AG10803 (cell line): ENCODE results near the gene TMEM19.
A peak's percentile ranks its signal among the peaks of the same experiment; 100 is the strongest.
"Not testable (repeated sequence)": the region's sequence is repeated elsewhere in the genome, so short reads cannot be mapped to it uniquely, and the experiment has no call there.

Experiments
- DNase-seq: peaks from one replicate; pipeline ENCODE4 v3.0.0; 2010; ENCODE audit warnings: low read depth
- H3K4me3 ChIP-seq: 2 replicates; pipeline ENCODE4 v1.5.1; 2011; ENCODE audit warnings: mild to moderate bottlenecking, low read length, control low read depth
- TF ChIP-seq, protein P1 (sequence below): conservative IDR thresholded peaks from 2 replicates; pipeline ENCODE4 v1.5.1; 2011; ENCODE audit warnings: mild to moderate bottlenecking, low read length, control low read depth, inconsistent platforms

TMEM19 gene

DNA sequence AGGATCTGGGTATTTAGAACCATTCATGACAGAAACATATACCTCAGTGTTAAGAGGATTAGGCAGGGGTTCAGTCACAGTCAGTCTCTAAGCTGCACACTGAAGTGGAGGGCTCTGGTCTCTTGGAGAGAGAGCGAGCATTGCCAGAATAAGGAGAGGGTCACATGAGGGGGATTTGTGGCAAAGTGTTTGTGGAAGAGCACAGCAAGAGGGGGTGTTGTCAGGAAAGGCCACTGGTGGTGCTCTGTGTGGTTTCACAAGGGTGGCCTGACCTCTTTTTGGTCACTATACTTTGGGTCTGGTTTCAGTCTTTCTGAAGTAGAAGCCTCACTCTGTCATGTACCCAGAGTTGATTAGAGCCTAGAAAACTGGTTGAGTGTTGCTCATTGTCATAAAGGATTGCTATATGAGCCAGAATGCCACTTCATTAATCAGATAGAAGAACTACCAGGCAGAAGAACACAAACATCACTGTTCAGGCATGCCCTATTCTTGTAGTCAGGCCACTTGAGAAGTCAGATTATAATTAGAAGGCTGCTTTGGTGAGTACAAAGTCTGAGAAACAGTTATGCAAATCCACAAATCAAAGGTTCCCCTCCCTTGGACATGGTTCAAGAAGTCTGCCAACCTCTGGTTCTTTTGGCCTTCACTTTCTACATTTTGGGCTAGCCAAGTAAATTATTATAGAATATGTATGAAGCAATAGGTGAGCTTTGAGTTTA lies 8.4 kb downstream of the TMEM19 start:
- no peak overlapping the region for H3K4me3 ChIP-seq
- TF ChIP-seq, protein P1, sequence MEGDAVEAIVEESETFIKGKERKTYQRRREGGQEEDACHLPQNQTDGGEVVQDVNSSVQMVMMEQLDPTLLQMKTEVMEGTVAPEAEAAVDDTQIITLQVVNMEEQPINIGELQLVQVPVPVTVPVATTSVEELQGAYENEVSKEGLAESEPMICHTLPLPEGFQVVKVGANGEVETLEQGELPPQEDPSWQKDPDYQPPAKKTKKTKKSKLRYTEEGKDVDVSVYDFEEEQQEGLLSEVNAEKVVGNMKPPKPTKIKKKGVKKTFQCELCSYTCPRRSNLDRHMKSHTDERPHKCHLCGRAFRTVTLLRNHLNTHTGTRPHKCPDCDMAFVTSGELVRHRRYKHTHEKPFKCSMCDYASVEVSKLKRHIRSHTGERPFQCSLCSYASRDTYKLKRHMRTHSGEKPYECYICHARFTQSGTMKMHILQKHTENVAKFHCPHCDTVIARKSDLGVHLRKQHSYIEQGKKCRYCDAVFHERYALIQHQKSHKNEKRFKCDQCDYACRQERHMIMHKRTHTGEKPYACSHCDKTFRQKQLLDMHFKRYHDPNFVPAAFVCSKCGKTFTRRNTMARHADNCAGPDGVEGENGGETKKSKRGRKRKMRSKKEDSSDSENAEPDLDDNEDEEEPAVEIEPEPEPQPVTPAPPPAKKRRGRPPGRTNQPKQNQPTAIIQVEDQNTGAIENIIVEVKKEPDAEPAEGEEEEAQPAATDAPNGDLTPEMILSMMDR: no peak
- DNase-seq: no peak

DNA sequence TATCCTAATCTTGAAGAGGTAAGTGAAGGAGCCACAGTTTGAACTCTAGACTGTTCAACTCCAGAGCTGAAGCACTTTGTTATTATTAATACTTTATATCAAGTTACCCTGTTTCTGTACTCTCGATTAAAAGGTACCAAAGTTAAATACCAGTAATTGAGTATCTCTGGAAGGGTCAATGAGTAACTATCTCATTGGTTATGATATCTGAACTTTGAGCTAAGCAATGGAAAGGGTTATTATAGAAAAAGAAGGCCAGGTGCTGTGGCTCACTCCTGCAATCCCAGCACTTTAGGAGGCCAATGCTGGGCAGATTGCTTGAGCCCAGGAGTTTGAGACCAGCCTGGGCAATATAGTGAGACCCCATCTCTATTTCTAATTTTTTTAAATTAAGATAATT lies 9.9 kb downstream of the TMEM19 start:
- H3K4me3 ChIP-seq: no peak overlapping the region
- TF ChIP-seq, protein P1: no peak
- DNase-seq: no peak

- not testable (repeated sequence) for DNase-seq, H3K4me3 ChIP-seq
These were observed 16.3 kb downstream of the TMEM19 start for GRCh38 chr12:71702181-71702580.

DNA sequence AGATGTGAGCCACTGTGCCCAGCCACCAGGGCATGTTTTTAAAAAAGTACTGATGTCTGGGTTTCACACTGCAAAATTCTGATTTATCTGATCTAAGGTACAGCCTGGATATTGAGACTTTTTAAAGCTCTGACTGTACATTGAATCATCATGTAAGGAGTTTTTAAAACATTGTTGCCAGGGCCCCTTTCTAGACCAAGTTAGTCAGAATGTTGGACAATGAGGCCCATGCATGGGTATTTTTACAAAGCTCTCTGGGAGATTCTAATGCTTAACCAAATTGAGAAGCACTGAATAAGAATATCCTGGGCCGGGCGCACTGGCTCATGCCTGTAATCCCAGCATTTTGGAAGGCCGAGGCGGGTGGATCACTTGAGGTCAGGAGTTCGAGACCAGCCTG lies 16.7 kb downstream of the TMEM19 start:
- DNase-seq: no peak
- TF ChIP-seq, protein P1: no peak
- H3K4me3 ChIP-seq: no peak overlapping the region

GRCh38 chr12:71703206-71703605 lies 17.3 kb downstream of the TMEM19 start:
- TF ChIP-seq, protein P1: no peak
- no peak overlapping the region for H3K4me3 ChIP-seq
- DNase-seq: no peak

- no peak for DNase-seq
- TF ChIP-seq, protein P1: no peak
These were observed 19.0 kb downstream of the TMEM19 start for GRCh38 chr12:71704920-71705319.

GRCh38 chr12:71708658-71709057 lies 22.8 kb downstream of the TMEM19 start:
- H3K4me3 ChIP-seq: no peak overlapping the region
- DNase-seq: peak; percentile 28
- TF ChIP-seq, protein P1: no peak

More at GRCh38 chr12:71704920-71705319, 19.0 kb downstream of the TMEM19 start:
- no peak overlapping the region for H3K4me3 ChIP-seq
